KOPT-K1 (cell line): ENCODE measurements around the gene DRGX.

ENCODE experiments used
- H3K27ac ChIP-seq: fragments of 200-600 bp; sonication (generic); 2 replicates; pipeline ENCODE4 v1.5.1; 2016; ENCODE audit warnings: antibody characterized with exemption, mild to moderate bottlenecking, low read depth, low read length; ENCODE audit not compliant: poor library complexity, severe bottlenecking
- H3K36me3 ChIP-seq: fragments of 200-600 bp; sonication (generic); 2 replicates; pipeline ENCODE4 v1.5.1; 2017; ENCODE audit warnings: antibody characterized with exemption, mild to moderate bottlenecking, low read length, moderate library complexity; ENCODE audit not compliant: insufficient read depth
- H3K9me3 ChIP-seq: fragments of 200-600 bp; sonication (generic); 2 replicates; pipeline ENCODE4 v1.5.1; 2017; ENCODE audit warnings: antibody characterized with exemption, low read length, mild to moderate bottlenecking; ENCODE audit not compliant: insufficient read depth, poor library complexity, severe bottlenecking

The DRGX gene

GRCh38 chr10:49379596-49380410 is 16.1 kb downstream of the DRGX start:
- H3K27ac ChIP-seq = no peak overlapping the region
- no peaks in the 10 kb centered on the region for H3K36me3 ChIP-seq

GRCh38 chr10:49377256-49377655 is 18.6 kb downstream of the DRGX start:
- no peaks in the 10 kb centered on the region for H3K9me3 ChIP-seq
- no peak overlapping the region for H3K27ac ChIP-seq
- H3K36me3 ChIP-seq = no peaks in the 10 kb centered on the region

More at GRCh38 chr10:49379596-49380410, 16.1 kb downstream of the DRGX start:
- no peaks in the 10 kb centered on the region for H3K9me3 ChIP-seq

GRCh38 chr10:49375611-49376010 is 20.3 kb downstream of the DRGX start:
- H3K36me3 ChIP-seq = no peaks in the 10 kb centered on the region
- H3K9me3 ChIP-seq = no peaks in the 10 kb centered on the region
- no peak overlapping the region for H3K27ac ChIP-seq

- H3K36me3 ChIP-seq = no peaks in the 10 kb centered on the region
- H3K9me3 ChIP-seq = no peaks in the 10 kb centered on the region
- no peak overlapping the region for H3K27ac ChIP-seq
Observed at GRCh38 chr10:49374740-49375139, 21.1 kb downstream of the DRGX start.

- H3K27ac ChIP-seq = no peak overlapping the region
- no peaks in the 10 kb centered on the region for H3K36me3 ChIP-seq
- no peaks in the 10 kb centered on the region for H3K9me3 ChIP-seq
Observed at GRCh38 chr10:49373361-49373760, 22.5 kb downstream of the DRGX start.

- no peaks in the 10 kb centered on the region for H3K9me3 ChIP-seq
- H3K36me3 ChIP-seq = no peaks in the 10 kb centered on the region
- H3K27ac ChIP-seq = no peak overlapping the region
Observed at GRCh38 chr10:49371967-49372366, 23.9 kb downstream of the DRGX start.

- Histone ChIP-seq H3K9me3 (no peaks in the 10 kb centered on the region), H3K36me3 (no peaks in the 10 kb centered on the region), H3K27ac (no peak overlapping the region)
Observed at GRCh38 chr10:49370326-49371100, 25.4 kb downstream of the DRGX start.

- H3K9me3 ChIP-seq = no peaks in the 10 kb centered on the region
- H3K27ac ChIP-seq = no peak overlapping the region
- no peaks in the 10 kb centered on the region for H3K36me3 ChIP-seq
Observed at GRCh38 chr10:49369216-49370162, 26.4 kb downstream of the DRGX start.

- no peak overlapping the region for H3K27ac ChIP-seq
- no peaks in the 10 kb centered on the region for H3K9me3 ChIP-seq
- H3K36me3 ChIP-seq = no peaks in the 10 kb centered on the region
Observed at GRCh38 chr10:49368256-49368655, 27.6 kb downstream of the DRGX start.

- H3K36me3 ChIP-seq = no peaks in the 10 kb centered on the region
Observed at GRCh38 chr10:49367600-49367999, 28.3 kb downstream of the DRGX start.

GRCh38 chr10:49366460-49366859 is 29.4 kb downstream of the DRGX start:
- Histone ChIP-seq H3K36me3 (no peaks in the 10 kb centered on the region), H3K9me3 (no peaks in the 10 kb centered on the region), H3K27ac (no peak overlapping the region)

More at GRCh38 chr10:49367600-49367999, 28.3 kb downstream of the DRGX start:
- H3K27ac ChIP-seq = no peak overlapping the region
- no peaks in the 10 kb centered on the region for H3K9me3 ChIP-seq

GRCh38 chr10:49365675-49366415 is 30.0 kb downstream of the DRGX start:
- Histone ChIP-seq H3K27ac (no peak overlapping the region), H3K9me3 (no peaks in the 10 kb centered on the region), H3K36me3 (no peaks in the 10 kb centered on the region)

- no peak overlapping the region for H3K27ac ChIP-seq
- no peaks in the 10 kb centered on the region for H3K9me3 ChIP-seq
- H3K36me3 ChIP-seq = no peaks in the 10 kb centered on the region
Observed at GRCh38 chr10:49365275-49365674, 30.6 kb downstream of the DRGX start.

- Histone ChIP-seq H3K36me3 (no peaks in the 10 kb centered on the region), H3K27ac (no peak overlapping the region), H3K9me3 (no peaks in the 10 kb centered on the region)
Observed at GRCh38 chr10:49364747-49365146, 31.1 kb downstream of the DRGX start.
